Measurements from ENCODE around the gene GNL2.

- TF ChIP-seq, protein P1, sequence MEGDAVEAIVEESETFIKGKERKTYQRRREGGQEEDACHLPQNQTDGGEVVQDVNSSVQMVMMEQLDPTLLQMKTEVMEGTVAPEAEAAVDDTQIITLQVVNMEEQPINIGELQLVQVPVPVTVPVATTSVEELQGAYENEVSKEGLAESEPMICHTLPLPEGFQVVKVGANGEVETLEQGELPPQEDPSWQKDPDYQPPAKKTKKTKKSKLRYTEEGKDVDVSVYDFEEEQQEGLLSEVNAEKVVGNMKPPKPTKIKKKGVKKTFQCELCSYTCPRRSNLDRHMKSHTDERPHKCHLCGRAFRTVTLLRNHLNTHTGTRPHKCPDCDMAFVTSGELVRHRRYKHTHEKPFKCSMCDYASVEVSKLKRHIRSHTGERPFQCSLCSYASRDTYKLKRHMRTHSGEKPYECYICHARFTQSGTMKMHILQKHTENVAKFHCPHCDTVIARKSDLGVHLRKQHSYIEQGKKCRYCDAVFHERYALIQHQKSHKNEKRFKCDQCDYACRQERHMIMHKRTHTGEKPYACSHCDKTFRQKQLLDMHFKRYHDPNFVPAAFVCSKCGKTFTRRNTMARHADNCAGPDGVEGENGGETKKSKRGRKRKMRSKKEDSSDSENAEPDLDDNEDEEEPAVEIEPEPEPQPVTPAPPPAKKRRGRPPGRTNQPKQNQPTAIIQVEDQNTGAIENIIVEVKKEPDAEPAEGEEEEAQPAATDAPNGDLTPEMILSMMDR (IDR thresholded peaks at IDR 0.05) = no peak
- no peak for TF ChIP-seq POLR2A (IDR thresholded peaks at IDR 0.05)
Observed at GRCh38 chr1:37620707-37621106, 25.0 kb upstream of the GNL2 start.
